ENCODE data around the gene TOGARAM2.

DNA sequence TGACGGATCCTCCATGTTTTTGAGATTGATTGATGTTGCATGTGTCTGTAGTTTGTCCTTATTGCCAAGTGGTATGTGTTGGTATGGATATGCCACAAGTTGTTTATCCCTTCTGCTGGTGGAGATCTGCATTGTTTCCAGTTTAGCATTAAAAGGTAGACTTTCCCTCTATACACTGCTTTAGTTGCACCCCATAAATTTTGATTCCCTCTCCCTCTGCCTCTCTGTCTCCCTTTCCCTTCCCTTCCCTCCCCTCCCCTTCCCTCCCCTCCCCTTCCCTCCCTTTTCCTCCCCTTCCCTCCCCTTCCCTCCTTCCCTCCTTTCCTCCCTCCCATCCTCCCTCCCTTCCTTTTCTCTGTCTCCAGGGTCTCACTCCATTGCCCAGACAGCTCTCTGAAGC is 18.6 kb upstream of the TOGARAM2 start:
- TF ChIP-seq, protein P1, sequence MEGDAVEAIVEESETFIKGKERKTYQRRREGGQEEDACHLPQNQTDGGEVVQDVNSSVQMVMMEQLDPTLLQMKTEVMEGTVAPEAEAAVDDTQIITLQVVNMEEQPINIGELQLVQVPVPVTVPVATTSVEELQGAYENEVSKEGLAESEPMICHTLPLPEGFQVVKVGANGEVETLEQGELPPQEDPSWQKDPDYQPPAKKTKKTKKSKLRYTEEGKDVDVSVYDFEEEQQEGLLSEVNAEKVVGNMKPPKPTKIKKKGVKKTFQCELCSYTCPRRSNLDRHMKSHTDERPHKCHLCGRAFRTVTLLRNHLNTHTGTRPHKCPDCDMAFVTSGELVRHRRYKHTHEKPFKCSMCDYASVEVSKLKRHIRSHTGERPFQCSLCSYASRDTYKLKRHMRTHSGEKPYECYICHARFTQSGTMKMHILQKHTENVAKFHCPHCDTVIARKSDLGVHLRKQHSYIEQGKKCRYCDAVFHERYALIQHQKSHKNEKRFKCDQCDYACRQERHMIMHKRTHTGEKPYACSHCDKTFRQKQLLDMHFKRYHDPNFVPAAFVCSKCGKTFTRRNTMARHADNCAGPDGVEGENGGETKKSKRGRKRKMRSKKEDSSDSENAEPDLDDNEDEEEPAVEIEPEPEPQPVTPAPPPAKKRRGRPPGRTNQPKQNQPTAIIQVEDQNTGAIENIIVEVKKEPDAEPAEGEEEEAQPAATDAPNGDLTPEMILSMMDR (IDR thresholded peaks at IDR 0.05): no peak
- TF ChIP-seq POLR2AphosphoS5 (IDR thresholded peaks at IDR 0.05) (no peak), POLR2A (IDR thresholded peaks at IDR 0.05) (no peak)
